ENCODE measurements around the gene ANXA6.

Gene ANXA6

DNA sequence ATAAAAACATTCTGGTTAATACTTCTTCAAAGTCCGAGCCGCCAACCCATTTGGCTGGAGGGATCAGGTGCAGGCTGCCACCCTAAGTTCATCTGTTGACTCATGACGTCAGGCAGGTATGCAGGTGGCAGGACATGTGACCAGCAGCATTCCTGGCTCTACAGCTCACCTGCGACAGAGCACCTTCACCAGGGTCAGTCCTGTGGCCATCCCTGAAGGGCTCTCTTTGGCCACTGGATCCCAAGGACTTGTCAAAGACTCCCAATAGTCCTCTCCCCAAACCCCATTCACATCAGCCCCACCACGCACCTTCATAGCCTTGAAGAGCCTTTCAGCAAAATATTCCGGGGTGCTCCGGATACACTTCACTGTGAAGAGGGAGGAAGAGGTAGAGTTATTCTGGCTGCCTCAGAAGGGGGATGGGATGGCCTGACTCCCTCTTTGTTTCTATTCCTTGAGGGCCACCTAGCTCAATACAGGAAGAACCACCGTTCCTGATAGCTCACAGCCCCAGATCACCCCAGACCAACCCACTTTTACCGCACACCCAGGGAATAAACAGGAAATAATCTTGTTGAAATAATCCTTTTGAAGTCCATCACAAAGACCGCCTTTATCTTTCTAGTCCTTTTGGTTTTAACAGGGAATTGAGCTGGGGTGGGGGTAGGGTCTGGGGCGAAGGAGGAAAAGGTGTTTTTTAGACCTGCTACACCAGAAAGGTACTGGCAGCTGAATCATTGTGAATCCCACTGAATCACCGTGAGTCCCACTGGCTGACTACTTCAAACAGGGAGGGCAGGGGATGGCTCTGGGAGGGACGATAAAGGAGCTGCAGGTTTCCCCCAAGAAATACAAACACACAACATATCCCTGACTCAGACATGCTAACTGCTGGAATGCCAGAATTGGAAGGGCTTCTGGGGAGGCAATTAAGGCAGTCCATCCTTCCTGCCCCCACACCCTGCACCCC lies 26.4 kb downstream of the ANXA6 start:
- TF ChIP-seq ZFP30 (CRISPR knock-in tag; IDR thresholded peaks at IDR 0.05) (no peak), ESRRG (CRISPR knock-in tag; IDR thresholded peaks at IDR 0.05) (no peak), GLIS3 (CRISPR knock-in tag; IDR thresholded peaks at IDR 0.05) (no peak), PATZ1 (CRISPR knock-in tag; IDR thresholded peaks at IDR 0.05; ENCODE audit: borderline replicate concordance) (no peak), ZNF8 (CRISPR knock-in tag; IDR thresholded peaks at IDR 0.05) (no peak), ARNTL (CRISPR knock-in tag; IDR thresholded peaks at IDR 0.05; ENCODE audit: borderline replicate concordance, low read depth) (no peak)
- TF ChIP-seq, protein P1, sequence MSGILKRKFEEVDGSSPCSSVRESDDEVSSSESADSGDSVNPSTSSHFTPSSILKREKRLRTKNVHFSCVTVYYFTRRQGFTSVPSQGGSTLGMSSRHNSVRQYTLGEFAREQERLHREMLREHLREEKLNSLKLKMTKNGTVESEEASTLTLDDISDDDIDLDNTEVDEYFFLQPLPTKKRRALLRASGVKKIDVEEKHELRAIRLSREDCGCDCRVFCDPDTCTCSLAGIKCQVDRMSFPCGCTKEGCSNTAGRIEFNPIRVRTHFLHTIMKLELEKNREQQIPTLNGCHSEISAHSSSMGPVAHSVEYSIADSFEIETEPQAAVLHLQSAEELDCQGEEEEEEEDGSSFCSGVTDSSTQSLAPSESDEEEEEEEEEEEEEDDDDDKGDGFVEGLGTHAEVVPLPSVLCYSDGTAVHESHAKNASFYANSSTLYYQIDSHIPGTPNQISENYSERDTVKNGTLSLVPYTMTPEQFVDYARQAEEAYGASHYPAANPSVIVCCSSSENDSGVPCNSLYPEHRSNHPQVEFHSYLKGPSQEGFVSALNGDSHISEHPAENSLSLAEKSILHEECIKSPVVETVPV (CRISPR knock-in tag; IDR thresholded peaks at IDR 0.05), result no peak
- TF ChIP-seq, protein P2, sequence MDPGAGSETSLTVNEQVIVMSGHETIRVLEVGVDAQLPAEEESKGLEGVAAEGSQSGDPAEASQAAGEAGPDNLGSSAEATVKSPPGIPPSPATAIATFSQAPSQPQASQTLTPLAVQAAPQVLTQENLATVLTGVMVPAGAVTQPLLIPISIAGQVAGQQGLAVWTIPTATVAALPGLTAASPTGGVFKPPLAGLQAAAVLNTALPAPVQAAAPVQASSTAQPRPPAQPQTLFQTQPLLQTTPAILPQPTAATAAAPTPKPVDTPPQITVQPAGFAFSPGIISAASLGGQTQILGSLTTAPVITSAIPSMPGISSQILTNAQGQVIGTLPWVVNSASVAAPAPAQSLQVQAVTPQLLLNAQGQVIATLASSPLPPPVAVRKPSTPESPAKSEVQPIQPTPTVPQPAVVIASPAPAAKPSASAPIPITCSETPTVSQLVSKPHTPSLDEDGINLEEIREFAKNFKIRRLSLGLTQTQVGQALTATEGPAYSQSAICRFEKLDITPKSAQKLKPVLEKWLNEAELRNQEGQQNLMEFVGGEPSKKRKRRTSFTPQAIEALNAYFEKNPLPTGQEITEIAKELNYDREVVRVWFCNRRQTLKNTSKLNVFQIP (CRISPR knock-in tag; IDR thresholded peaks at IDR 0.05; ENCODE audit: borderline replicate concordance, low read depth), result no peak
- no peak for ATAC-seq

DNA sequence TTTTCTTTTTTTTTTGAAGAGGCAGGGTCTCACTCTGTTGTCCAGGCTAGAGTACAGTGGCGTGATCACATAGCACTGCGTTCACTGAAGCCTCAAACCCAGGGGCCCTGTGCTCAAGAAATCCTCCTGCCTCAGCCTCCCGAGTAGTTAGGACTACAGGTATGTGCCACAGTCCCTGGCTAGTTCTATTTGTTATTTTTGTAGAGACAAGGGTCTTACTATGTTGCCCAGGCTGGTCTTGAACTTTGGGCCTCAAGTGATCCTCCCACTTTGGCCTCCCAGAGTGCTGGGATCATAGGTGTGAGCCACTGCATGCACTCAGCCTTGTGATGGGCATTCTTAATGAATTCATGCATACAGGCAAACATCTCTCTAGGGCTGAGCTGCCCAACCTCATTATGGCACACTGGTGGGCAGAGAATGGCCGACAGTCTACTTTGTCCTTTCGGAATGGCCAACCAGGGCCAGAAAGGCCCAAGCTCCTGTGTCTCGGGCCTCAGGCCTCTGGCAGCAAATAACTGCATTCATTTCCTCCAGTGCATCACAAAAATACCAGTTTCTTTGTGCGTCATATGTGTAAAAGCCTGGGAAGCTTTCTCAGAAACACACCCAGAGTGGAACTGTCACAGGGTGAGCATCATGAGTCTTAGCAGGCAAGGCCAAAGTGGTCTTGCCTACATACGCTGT lies 27.2 kb downstream of the ANXA6 start:
- ATAC-seq, result no peak
- no peak for TF ChIP-seq ZNF8 (CRISPR knock-in tag; IDR thresholded peaks at IDR 0.05)
- no peak for TF ChIP-seq TSHZ2 (CRISPR knock-in tag; IDR thresholded peaks at IDR 0.05)
- TF ChIP-seq ZFP3 (CRISPR knock-in tag; IDR thresholded peaks at IDR 0.05), result no peak
- no peak for TF ChIP-seq ISL1 (CRISPR knock-in tag; IDR thresholded peaks at IDR 0.05)
- no peak for TF ChIP-seq BACH2 (CRISPR knock-in tag; IDR thresholded peaks at IDR 0.05; ENCODE audit: borderline replicate concordance)
- no peak for TF ChIP-seq ZFP30 (CRISPR knock-in tag; IDR thresholded peaks at IDR 0.05)
- TF ChIP-seq ESRRG (CRISPR knock-in tag; IDR thresholded peaks at IDR 0.05), result no peak
- TF ChIP-seq RARB (CRISPR knock-in tag; IDR thresholded peaks at IDR 0.05), result no peak
- no peak for TF ChIP-seq ZNF565 (CRISPR knock-in tag; conservative IDR thresholded peaks at IDR 0.05; ENCODE audit: low read depth)
- TF ChIP-seq TOX (CRISPR knock-in tag; IDR thresholded peaks at IDR 0.05; ENCODE audit: borderline replicate concordance), result no peak
- no peak for TF ChIP-seq ZC3H10 (CRISPR knock-in tag; IDR thresholded peaks at IDR 0.05)
- no peak for TF ChIP-seq PPARA (CRISPR knock-in tag; IDR thresholded peaks at IDR 0.05; ENCODE audit: borderline replicate concordance)
- TF ChIP-seq ZNF70 (CRISPR knock-in tag; IDR thresholded peaks at IDR 0.05), result no peak
- TF ChIP-seq, protein P1 (CRISPR knock-in tag; IDR thresholded peaks at IDR 0.05), result no peak

DNA sequence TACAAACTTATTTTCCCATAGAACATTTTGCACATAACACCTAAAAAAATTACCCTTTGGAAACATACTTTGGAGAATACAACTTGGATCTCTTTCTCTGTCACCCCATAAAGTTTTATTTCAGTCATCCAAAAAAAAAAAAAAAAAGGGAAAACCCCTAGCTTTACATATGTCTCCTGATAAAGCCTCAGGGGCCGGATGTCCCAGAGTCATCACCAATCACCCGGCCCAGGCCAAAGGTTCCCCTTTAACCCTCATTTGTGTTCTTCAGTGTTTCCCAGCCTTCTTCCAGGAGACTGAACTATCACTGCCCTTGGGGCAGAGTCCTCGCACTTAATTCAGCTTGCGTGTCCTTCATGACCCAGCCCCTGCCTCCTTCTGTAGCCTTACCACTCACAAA lies 28.8 kb downstream of the ANXA6 start:
- no peak for ATAC-seq
- TF ChIP-seq CSDC2 (CRISPR knock-in tag; IDR thresholded peaks at IDR 0.05) (no peak), PATZ1 (CRISPR knock-in tag; IDR thresholded peaks at IDR 0.05; ENCODE audit: borderline replicate concordance) (no peak), SNAI2 (CRISPR knock-in tag; IDR thresholded peaks at IDR 0.05) (no peak)

Measured in SK-N-SH treated with all-trans-retinoic acid at 6 μM for 48 hours (cell line).